Fibroblast of upper back skin (primary cell): ENCODE data around the gene SRPK3.
"Not testable (repeated sequence)": the region's sequence is repeated elsewhere in the genome, so short reads cannot be mapped to it uniquely, and the experiment has no call there.

Source experiments
- DNase-seq: peaks from one replicate; pipeline ENCODE4 v3.0.0-alpha.2; 2013

SRPK3 gene

GRCh38 chrX:153746359-153746758 is 34.5 kb upstream of the SRPK3 start:
- no peak for DNase-seq

- DNase-seq: not testable (repeated sequence)
Observed at GRCh38 chrX:153746991-153747390, 33.9 kb upstream of the SRPK3 start.

- DNase-seq: not testable (repeated sequence)
Observed at GRCh38 chrX:153749017-153749416, 31.8 kb upstream of the SRPK3 start.

- no peak for DNase-seq
Observed at GRCh38 chrX:153750127-153750774, 30.6 kb upstream of the SRPK3 start.

- DNase-seq: no peak
Observed at GRCh38 chrX:153755136-153755535, 25.7 kb upstream of the SRPK3 start.

- DNase-seq: no peak
Observed at GRCh38 chrX:153761863-153762262, 19.0 kb upstream of the SRPK3 start.

- no peak for DNase-seq
Observed at GRCh38 chrX:153762626-153763173, 18.1 kb upstream of the SRPK3 start.

GRCh38 chrX:153763298-153763932 is 17.4 kb upstream of the SRPK3 start:
- no peak for DNase-seq

- DNase-seq: peak; percentile 65
Observed at GRCh38 chrX:153763989-153764755, 16.7 kb upstream of the SRPK3 start, which contains the start of gene PLXNB3. PLXNB3 (plus strand) TSS chrX:153764249; CDS start chrX:153765536, 1,287 bp downstream.

GRCh38 chrX:153764786-153765137 is 16.1 kb upstream of the SRPK3 start:
- DNase-seq: no peak

- no peak for DNase-seq
Observed at GRCh38 chrX:153765138-153766079, 15.4 kb upstream of the SRPK3 start.

- peak; percentile 75 for DNase-seq
Observed at GRCh38 chrX:153766098-153766817, 14.6 kb upstream of the SRPK3 start.

GRCh38 chrX:153766871-153767673 is 13.8 kb upstream of the SRPK3 start:
- no peak for DNase-seq

GRCh38 chrX:153767674-153768055 is 13.2 kb upstream of the SRPK3 start:
- DNase-seq: no peak

GRCh38 chrX:153768311-153769157 is 12.3 kb upstream of the SRPK3 start:
- no peak for DNase-seq

GRCh38 chrX:153769158-153769864 is 11.5 kb upstream of the SRPK3 start:
- DNase-seq: no peak

GRCh38 chrX:153769865-153770600 is 10.8 kb upstream of the SRPK3 start:
- no peak for DNase-seq

GRCh38 chrX:153770601-153771414 is 10.0 kb upstream of the SRPK3 start:
- DNase-seq: no peak
